Dendritic cell treated with granulocyte-macrophage colony-stimulating factor and Interleukin-4, amounts not matched to agents 40 ng/mL and 50 ng/mL, for 4 days (primary cell): Measurements from ENCODE around the gene TPMT.

Experiments used
- H3K27ac Mint-ChIP-seq: one replicate; pipeline ENCODE4 v1.8.0; 2022; ENCODE audit warnings: mild to moderate bottlenecking, mixed read lengths
- H3K27me3 Mint-ChIP-seq: one replicate; pipeline ENCODE4 v1.8.0; 2022; ENCODE audit warnings: mild to moderate bottlenecking, mixed read lengths
- H3K36me3 Mint-ChIP-seq: one replicate; pipeline ENCODE4 v1.8.0; 2022; ENCODE audit warnings: low read depth, mixed read lengths
- H3K4me1 Mint-ChIP-seq: one replicate; pipeline ENCODE4 v1.8.0; 2022; ENCODE audit warnings: low read depth, mixed read lengths
- H3K4me3 Mint-ChIP-seq: one replicate; pipeline ENCODE4 v1.8.0; 2022; ENCODE audit warnings: mild to moderate bottlenecking, moderate library complexity, mixed read lengths
- H3K9me3 Mint-ChIP-seq: one replicate; pipeline ENCODE4 v1.8.0; 2022; ENCODE audit warnings: mixed read lengths
- intact Hi-C: fragments of 100-400 bp; cut with micrococcal nuclease; formaldehyde crosslinking; loops from one replicate; pipeline ENCODE4 v1.15.0; 2022

The TPMT gene

DNA sequence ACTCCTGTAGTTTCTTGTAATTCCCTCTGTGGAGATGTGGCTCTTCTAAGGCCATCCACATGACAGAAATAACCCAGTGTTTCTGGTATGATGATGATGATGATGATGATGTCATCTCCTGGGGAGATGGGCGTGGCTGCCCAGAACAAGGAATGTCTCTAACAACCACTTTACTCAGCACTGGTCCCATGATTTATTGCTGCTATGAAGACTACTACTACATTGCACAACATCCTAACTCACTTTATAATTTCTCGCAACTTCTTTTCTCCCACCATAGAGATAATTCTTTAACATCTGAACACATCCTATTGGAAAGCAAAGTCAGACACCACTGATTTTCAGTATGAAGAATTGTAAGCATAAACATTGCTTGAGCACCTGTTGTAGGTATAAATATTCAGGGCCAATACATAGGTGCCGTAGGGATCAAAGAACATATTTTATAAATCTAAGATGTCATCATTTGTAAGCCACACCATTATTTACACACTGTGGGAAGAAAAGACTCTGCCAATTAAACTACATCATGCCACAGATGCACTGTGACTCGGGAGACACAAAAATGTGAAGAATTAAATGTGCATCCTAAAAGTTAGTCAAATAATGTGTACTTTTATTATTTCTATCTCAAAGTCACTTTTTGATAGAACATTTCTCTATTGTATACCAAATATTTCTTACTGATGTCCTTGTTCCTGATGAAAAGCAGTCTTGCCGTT lies 6.4 kb downstream of the TPMT start:
- Mint-ChIP-seq H3K27ac (no peak overlapping the region), H3K4me1 (peaks cover 37% of the 10 kb centered on the region), H3K36me3 (peaks cover 68% of the 10 kb centered on the region), H3K27me3 (no peaks in the 10 kb centered on the region), H3K4me3 (no peak overlapping the region), H3K9me3 (no peaks in the 10 kb centered on the region)
- intact Hi-C loops = no loop called here

DNA sequence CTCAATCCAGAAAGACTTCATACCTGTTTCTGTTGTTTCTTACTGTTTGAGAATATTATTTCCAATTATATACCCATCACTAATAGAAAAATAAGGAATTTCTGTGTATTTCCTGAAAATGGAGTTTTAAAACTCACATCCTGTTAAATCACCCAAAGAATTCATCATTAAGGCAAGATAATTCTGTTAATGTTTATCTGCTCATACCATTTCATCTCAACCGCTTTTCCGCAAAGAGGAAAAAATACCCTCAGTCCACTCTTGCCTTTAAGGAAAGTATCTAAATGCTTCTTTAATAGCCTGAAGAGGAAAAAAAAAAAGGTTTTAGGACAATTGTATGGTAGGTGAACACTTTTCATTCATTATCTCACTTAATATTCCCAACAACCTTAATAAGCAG lies 7.3 kb downstream of the TPMT start:
- Mint-ChIP-seq H3K9me3 (no peaks in the 10 kb centered on the region), H3K27me3 (no peaks in the 10 kb centered on the region), H3K4me3 (no peak overlapping the region), H3K4me1 (peaks cover 31% of the 10 kb centered on the region), H3K27ac (no peak overlapping the region), H3K36me3 (peaks cover 72% of the 10 kb centered on the region)
- intact Hi-C loops = no loop called here

DNA sequence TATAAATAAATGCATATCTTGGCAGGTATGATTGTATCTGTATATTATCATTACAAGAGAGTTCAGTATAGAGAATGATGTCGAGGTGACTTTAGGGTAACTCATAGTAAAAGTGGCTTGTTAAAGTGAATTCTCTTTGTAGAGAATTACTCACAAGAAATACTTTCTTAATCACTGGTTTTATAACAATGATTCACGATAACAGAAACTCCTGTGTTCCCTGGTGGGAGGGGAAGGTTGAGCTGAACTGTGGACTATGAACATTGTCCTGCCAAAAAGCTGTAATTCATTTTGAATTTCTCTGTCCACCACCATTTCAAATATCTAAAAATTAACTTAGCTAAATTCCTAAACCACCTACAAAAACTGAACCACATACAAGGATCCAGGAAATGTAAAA lies 7.7 kb downstream of the TPMT start:
- Mint-ChIP-seq H3K27ac (no peak overlapping the region), H3K27me3 (no peaks in the 10 kb centered on the region), H3K4me3 (no peak overlapping the region), H3K36me3 (peaks cover 72% of the 10 kb centered on the region), H3K4me1 (peaks cover 27% of the 10 kb centered on the region), H3K9me3 (no peaks in the 10 kb centered on the region)
- intact Hi-C loops = no loop called here

DNA sequence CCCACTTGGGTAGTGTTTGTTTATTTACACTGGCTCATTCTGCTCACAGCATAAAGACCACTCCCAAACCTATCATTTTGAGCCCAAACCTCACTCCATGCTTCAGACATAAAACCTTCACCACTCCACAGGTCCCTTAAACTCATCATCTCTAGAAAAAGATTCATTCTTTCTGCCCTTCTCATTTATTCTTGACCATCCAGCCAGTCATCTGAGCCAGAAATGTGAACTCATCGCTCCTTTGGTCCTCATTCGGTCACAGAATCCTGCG lies 12.4 kb downstream of the TPMT start:
- no peak overlapping the region for H3K27ac Mint-ChIP-seq
- peaks cover 75% of the 10 kb centered on the region for H3K36me3 Mint-ChIP-seq
- no peak overlapping the region for H3K4me3 Mint-ChIP-seq
- intact Hi-C loops = no loop called here
- H3K9me3 Mint-ChIP-seq = no peaks in the 10 kb centered on the region
- H3K27me3 Mint-ChIP-seq = no peaks in the 10 kb centered on the region
- no peaks in the 10 kb centered on the region for H3K4me1 Mint-ChIP-seq

DNA sequence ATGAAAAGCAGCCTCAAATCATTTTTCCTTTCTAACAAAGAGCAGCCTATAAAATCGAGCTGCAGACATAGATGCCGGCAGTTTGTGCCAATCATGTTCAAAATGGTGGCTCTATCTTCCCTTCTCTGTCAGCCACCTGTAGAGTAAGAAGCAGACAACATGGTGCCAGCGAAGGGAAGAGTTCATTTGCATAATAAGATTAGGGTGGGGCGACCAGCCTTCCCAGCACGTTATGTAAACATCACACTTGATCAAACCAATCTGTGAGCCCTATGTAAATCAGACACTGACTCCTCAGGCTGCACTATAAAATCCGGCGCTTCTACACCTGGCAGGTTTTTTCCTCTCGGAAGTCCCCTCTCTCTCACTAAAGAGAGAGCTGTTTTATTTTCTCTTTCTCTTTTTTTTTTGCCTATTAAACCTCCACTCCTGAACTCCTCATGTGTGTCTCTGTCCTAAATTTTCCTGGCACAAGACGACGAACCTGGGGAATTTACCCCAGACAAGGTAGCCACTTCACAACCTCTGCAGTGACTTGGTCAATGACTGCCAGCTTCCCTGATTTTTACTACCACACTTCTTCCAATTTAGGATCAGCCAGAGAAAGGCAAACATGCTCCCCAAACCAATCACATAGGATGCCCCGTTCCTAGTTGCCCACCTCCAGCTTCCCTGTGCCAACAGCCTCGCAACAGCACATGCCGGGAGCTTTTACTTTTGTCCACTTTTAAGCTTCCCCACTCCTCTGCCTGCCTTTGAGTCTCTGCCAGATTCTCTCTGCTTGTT lies 12.9 kb downstream of the TPMT start:
- intact Hi-C loops = no loop called here
- Mint-ChIP-seq H3K36me3 (peaks cover 75% of the 10 kb centered on the region), H3K27me3 (no peaks in the 10 kb centered on the region), H3K4me3 (no peak overlapping the region), H3K9me3 (no peaks in the 10 kb centered on the region), H3K4me1 (no peaks in the 10 kb centered on the region), H3K27ac (no peak overlapping the region)

DNA sequence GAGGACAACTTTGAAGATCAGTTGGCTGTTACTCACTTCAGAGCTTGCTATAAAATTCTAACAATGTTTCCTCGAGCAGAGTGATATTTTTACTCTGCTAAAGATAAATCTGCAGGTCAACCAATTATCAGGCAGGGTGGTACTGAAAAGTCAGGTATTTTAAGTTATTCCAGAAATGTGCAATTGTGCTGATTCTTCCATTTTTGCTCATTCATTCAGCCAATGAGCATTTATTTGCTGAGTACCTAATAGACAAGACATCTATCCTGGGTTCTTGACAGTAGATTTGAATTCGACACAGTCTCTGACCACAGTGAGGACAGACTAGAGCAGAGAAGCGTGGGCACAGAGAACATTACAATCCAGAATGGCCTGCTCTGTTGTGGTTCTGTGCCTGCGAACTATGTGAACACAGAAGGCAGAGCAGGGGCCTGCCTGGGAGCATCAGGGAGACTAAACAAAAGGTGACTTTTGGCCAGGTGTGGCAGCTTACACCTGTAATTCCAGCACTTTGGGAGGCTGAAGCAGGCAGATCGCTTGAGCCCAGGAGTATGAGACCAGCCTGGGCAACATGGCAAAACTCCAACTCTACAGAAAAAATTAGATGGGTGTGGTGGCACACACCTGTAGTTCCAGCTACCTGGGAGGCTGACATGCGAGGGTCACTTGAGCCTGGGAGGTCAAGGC lies 14.8 kb downstream of the TPMT start:
- intact Hi-C loops = no loop called here
- Mint-ChIP-seq H3K9me3 (no peaks in the 10 kb centered on the region), H3K4me3 (no peak overlapping the region), H3K27me3 (no peaks in the 10 kb centered on the region), H3K27ac (no peak overlapping the region), H3K4me1 (no peaks in the 10 kb centered on the region), H3K36me3 (peaks cover 88% of the 10 kb centered on the region)

DNA sequence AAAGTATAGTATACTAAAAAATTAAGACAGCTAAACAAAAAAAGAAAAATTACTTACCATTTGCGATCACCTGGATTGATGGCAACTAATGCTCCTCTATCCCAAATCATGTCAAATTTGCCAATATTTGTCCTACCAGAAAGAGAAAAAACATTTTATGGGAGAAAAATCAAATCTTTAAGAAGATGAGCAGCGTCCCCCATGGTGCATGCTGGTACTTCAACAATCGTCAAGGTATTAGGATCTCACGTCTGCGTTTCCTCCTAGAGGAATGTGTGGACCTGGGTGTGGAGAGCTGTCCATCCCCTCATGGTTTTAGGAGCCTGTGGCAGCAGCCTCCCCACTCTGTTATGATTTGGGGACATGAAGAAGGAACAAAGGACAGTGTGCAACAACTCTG lies 16.0 kb downstream of the TPMT start:
- Mint-ChIP-seq H3K9me3 (no peaks in the 10 kb centered on the region), H3K36me3 (peaks cover 95% of the 10 kb centered on the region), H3K27me3 (no peaks in the 10 kb centered on the region), H3K4me3 (no peak overlapping the region), H3K27ac (no peak overlapping the region), H3K4me1 (no peaks in the 10 kb centered on the region)
- intact Hi-C loops = no loop called here

DNA sequence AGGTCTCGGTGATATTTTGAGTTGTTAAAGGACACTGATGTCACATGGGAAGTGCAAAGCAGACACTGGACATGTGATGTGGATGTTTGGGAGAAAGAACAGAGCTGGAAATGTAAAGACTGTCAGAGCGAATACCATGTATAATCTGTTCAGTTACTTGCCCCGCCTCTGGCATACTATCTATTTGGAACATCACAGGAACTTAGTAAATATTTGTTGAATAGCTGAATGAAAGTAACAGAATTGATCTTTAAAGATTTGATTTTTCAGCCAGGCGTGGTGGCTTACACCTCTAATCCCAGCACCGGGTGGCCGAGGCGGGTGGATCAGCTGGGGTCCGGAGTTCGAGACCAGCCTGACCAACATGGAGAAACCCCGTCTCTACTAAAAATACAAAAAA lies 18.6 kb downstream of the TPMT start:
- no peak overlapping the region for H3K4me3 Mint-ChIP-seq
- intact Hi-C loops = no loop called here
- no peaks in the 10 kb centered on the region for H3K9me3 Mint-ChIP-seq
- H3K27me3 Mint-ChIP-seq = no peaks in the 10 kb centered on the region
- no peak overlapping the region for H3K27ac Mint-ChIP-seq
- no peaks in the 10 kb centered on the region for H3K4me1 Mint-ChIP-seq
- peaks cover 100% of the 10 kb centered on the region for H3K36me3 Mint-ChIP-seq

DNA sequence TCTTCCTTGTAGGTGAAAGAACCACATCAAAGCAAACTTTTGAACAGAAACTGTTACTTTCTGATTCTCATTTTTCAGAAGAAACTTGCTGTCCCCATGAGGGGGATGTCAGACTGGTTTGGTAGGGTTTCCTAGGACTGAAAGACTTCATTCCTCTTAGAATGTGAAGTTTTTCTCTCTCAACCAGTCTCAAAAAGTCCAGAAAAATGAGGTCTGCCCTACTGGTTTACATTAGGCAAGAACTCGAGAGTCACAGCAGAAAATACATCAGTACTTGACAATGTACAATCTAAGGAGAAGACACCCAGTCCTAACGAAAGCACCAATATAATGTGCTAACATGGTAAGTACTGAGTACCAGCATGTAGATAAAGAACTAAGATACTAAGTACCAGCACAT lies 19.7 kb downstream of the TPMT start:
- Mint-ChIP-seq H3K27ac (no peak overlapping the region), H3K36me3 (peaks cover 98% of the 10 kb centered on the region), H3K9me3 (no peaks in the 10 kb centered on the region), H3K27me3 (no peaks in the 10 kb centered on the region), H3K4me3 (no peak overlapping the region), H3K4me1 (no peaks in the 10 kb centered on the region)
- intact Hi-C loops = no loop called here

DNA sequence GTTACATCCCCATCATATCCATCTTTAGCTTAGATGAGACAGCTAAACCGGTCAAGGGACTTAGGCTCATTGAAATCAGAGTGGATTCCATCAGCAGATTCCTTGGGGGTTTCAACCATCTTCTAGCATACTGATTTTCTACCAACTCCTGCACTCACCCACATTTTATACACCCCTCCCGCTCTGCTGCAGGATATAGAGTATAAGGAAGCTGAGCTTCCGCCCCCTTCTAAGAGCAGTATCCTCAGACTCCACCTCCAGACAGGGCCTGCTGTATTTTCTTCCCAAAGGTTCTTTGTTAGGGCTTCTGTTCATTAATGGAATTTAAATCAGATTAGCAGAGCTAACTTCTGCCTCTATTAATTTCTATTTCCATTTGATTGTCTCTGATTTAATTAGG lies 22.5 kb downstream of the TPMT start:
- Mint-ChIP-seq H3K36me3 (peaks cover 82% of the 10 kb centered on the region), H3K4me1 (no peaks in the 10 kb centered on the region)

DNA sequence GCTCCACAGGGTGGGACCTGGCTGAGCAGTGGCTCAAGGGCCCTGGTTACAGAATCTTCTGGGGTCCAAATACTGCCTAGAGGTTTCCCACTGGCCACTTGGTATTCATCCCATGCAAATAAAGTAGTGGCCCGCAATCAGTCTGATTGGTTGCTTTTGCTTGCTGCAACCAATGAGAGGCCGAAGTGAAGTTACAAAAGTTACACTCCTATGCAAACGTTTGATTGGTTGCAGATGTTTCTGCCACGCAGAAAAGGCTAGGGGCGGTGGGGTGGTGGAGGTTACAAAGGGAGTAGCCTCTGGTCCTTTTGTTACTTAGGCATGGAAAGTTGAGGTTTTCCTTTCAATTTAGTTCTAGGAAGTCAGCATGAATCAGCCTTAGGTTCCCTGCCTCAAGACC lies 28.8 kb downstream of the TPMT start:
- intact Hi-C loops = loop anchor here (10.0 kb wide), 1 partner anchor 971 kb away; no protein-coding TSS in a partner anchor
- H3K4me3 Mint-ChIP-seq = no peak overlapping the region
- peaks cover 15% of the 10 kb centered on the region for H3K4me1 Mint-ChIP-seq
- H3K27me3 Mint-ChIP-seq = no peaks in the 10 kb centered on the region
- H3K36me3 Mint-ChIP-seq = peaks cover 20% of the 10 kb centered on the region
- no peaks in the 10 kb centered on the region for H3K9me3 Mint-ChIP-seq
- no peak overlapping the region for H3K27ac Mint-ChIP-seq

More for the DNA sequence above, 22.5 kb downstream of the TPMT start:
- Mint-ChIP-seq H3K9me3 (no peaks in the 10 kb centered on the region), H3K27me3 (no peaks in the 10 kb centered on the region), H3K4me3 (no peak overlapping the region), H3K27ac (no peak overlapping the region)
- intact Hi-C loops = no loop called here

DNA sequence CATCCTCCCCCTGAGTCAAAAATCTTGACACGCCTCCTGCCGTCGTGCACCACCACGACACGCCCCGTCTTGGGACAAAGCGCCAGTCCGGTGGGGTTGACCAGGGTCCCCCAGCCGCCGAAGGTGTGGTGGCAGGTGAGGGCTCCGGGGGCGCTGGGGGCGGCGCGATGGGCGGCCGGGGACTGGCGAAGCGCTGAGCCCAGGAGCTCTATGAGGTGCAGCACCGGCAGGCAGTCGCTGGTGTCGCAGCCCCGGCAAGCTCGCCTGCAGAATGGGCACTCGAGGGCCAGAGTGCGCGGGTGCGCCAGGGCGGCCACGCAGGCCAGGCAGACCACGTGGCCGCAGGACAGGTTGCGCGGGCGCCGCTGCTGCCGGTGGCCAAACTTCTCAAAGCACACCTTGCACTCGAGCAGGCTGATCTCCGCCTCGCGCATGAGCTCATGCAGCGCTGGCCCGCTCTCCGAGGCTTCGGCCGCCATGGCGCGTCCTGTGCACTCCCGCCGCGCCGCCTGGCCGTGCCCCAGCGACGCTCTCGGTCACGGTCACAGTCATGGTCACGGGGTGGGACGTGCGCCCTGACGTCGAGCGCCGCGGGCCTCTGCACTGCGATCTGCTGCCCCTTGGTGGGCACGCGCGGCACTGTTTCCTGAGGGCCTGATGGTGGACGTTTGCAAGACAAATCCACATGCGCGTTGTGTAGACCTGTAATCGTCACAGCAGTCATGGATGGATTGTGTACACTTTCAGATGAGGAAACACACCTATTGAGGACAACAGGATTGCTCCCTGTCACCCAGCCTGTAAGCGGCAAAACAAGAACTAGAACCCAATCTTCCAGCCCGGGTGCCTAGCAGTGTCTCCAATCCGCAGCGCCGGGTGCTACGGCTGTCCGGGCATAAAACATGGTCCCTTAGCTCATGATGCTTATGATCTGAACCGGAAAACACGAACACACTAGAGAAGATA lies 32.5 kb downstream of the TPMT start, which contains the start of gene NHLRC1:
Gene NHLRC1, minus strand, starts transcription at position 550 of the 966 bp plus-strand sequence. Its CDS starts 71 bp downstream, at position 479.
- Mint-ChIP-seq H3K4me1 (peaks cover 15% of the 10 kb centered on the region), H3K36me3 (no peaks in the 10 kb centered on the region), H3K27me3 (no peaks in the 10 kb centered on the region), H3K27ac (peak within 1 kb of the TSS; percentile 84), H3K4me3 (peak within 1 kb of the TSS; percentile 72), H3K9me3 (no peaks in the 10 kb centered on the region)
- intact Hi-C loops = loop anchor here (1.0 to 10.0 kb wide), 4 partner anchors 135 to 968 kb away; partner anchors contain the start of gene KIF13A

DNA sequence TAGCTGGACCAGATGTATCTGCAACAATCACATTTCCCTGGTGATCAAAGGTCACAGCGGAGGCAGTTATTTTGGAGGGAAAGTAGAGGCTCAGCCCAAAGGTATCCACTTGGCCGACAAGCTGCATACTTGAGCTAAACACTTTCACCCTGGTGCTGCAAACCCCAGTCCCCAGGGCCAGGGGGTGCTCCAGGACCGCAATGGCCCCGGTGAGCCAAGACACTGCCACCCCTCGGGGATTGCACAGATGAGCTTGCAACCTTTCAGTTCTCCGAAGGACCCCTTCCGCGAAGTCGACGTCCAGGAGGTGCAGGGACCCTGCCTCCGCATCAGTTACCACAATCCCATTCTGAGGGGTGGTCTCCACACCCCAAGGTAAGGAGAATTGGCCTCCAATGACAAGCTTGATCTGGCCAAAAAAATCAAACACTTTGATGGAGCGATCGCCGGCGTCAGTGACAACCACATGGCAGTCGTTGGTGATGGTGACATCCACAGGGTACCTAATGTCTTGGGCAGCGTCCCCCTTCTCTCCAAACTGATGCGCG lies 33.2 kb downstream of the TPMT start:
- peak overlapping the region; percentile 72 for H3K4me3 Mint-ChIP-seq
- intact Hi-C loops = loop anchor here (1.0 to 10.0 kb wide), 4 partner anchors 134 to 967 kb away; partner anchors contain the start of gene KIF13A
- no peaks in the 10 kb centered on the region for H3K9me3 Mint-ChIP-seq
- peak overlapping the region; percentile 84 for H3K27ac Mint-ChIP-seq
- no peaks in the 10 kb centered on the region for H3K36me3 Mint-ChIP-seq
- no peaks in the 10 kb centered on the region for H3K27me3 Mint-ChIP-seq
- H3K4me1 Mint-ChIP-seq = peaks cover 15% of the 10 kb centered on the region
